ENCODE data around the gene BMP2K.

DNA sequence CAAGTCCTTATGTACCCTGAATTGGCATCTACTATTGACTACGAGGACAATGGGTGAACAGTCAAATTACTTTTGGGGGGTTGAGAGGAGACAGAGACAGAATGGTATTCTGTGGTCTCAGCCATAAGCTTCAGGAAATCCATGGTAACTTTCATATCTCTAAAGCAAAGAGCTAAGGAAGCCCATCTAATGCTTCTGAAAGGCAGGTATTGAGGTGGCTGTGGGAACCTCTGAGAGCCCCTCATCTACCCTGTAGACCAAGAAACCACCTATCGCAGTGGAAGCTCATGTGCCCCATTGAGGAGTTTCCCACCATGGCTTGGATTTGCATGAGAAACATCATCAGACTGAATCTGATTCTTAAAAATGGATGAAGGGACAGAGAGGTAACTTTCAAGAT, 23.1 kb upstream of the BMP2K start:
- TF ChIP-seq, protein P1, sequence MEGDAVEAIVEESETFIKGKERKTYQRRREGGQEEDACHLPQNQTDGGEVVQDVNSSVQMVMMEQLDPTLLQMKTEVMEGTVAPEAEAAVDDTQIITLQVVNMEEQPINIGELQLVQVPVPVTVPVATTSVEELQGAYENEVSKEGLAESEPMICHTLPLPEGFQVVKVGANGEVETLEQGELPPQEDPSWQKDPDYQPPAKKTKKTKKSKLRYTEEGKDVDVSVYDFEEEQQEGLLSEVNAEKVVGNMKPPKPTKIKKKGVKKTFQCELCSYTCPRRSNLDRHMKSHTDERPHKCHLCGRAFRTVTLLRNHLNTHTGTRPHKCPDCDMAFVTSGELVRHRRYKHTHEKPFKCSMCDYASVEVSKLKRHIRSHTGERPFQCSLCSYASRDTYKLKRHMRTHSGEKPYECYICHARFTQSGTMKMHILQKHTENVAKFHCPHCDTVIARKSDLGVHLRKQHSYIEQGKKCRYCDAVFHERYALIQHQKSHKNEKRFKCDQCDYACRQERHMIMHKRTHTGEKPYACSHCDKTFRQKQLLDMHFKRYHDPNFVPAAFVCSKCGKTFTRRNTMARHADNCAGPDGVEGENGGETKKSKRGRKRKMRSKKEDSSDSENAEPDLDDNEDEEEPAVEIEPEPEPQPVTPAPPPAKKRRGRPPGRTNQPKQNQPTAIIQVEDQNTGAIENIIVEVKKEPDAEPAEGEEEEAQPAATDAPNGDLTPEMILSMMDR (IDR thresholded peaks at IDR 0.05; ENCODE audit: insufficient read depth, low read depth, low read length), result no peak
- TF ChIP-seq EZH2 (IDR thresholded peaks at IDR 0.05; ENCODE audit: insufficient read depth, low read length), result no peak
